H9 (cell line): ENCODE data around the gene TMTC2. TPM values are rescaled to one million over a fixed set of nuclear protein-coding genes. Genes with fewer than 3 reads are reported as not detected.

ENCODE experiments used
- DNase-seq: peaks from one replicate; pipeline ENCODE4 v3.0.0-alpha.2; 2017
- H2AFZ ChIP-seq: one replicate; pipeline ENCODE4 v1.6.1; 2013; ENCODE audit warnings: mild to moderate bottlenecking, low read length, control low read depth, moderate library complexity
- H2AK5ac ChIP-seq: 2 replicates; pipeline ENCODE4 v1.6.1; 2013; ENCODE audit warnings: low read length, control low read depth, mixed read lengths; ENCODE audit not compliant: insufficient read length
- H2BK120ac ChIP-seq: one replicate; pipeline ENCODE4 v1.6.1; 2013; ENCODE audit warnings: low read depth, mild to moderate bottlenecking, low read length, control low read depth, inconsistent platforms; ENCODE audit not compliant: poor library complexity, severe bottlenecking
- H2BK12ac ChIP-seq: 2 replicates; pipeline ENCODE4 v1.6.1; 2013; ENCODE audit warnings: low read length, control low read depth, mixed read lengths, low read depth; ENCODE audit not compliant: insufficient read length
- H2BK15ac ChIP-seq: 2 replicates; pipeline ENCODE4 v1.6.1; 2013; ENCODE audit warnings: low read depth, low read length, control low read depth
- H2BK20ac ChIP-seq: one replicate; pipeline ENCODE4 v1.6.1; 2013; ENCODE audit warnings: low read depth, mild to moderate bottlenecking, low read length, control low read depth, inconsistent platforms; ENCODE audit not compliant: poor library complexity, severe bottlenecking
- H2BK5ac ChIP-seq: 2 replicates; pipeline ENCODE4 v1.6.1; 2013; ENCODE audit warnings: low read length, control low read depth, mixed read lengths; ENCODE audit not compliant: insufficient read length
- H3K14ac ChIP-seq: 2 replicates; pipeline ENCODE4 v1.6.1; 2013; ENCODE audit warnings: low read length, control low read depth; ENCODE audit not compliant: insufficient read depth
- H3K18ac ChIP-seq: 2 replicates; pipeline ENCODE4 v1.6.1; 2013; ENCODE audit warnings: low read depth, mild to moderate bottlenecking, mixed read lengths, low read length, control low read depth; ENCODE audit not compliant: insufficient read length
- H3K23ac ChIP-seq: 2 replicates; pipeline ENCODE4 v1.6.1; 2013; ENCODE audit warnings: low read length, control low read depth, mixed read lengths, low read depth; ENCODE audit not compliant: insufficient read length
- H3K23me2 ChIP-seq: 2 replicates; pipeline ENCODE4 v1.6.1; 2013; ENCODE audit warnings: low read depth, mild to moderate bottlenecking, mixed read lengths, low read length, control low read depth; ENCODE audit not compliant: insufficient read length, poor library complexity, severe bottlenecking
- H3K27ac ChIP-seq: 2 replicates; pipeline ENCODE4 v1.5.1; 2013; ENCODE audit warnings: low read length, control low read depth, mixed read lengths, low read depth; ENCODE audit not compliant: insufficient read length
- H3K27me3 ChIP-seq: 2 replicates; pipeline ENCODE4 v1.6.1; 2013; ENCODE audit warnings: low read length, control low read depth, inconsistent platforms; ENCODE audit not compliant: insufficient read depth
- H3K4ac ChIP-seq: 2 replicates; pipeline ENCODE4 v1.6.1; 2013; ENCODE audit warnings: low read depth, mild to moderate bottlenecking, control low read depth, inconsistent platforms, low read length, moderate library complexity
- H3K4me1 ChIP-seq: 2 replicates; pipeline ENCODE4 v1.6.1; 2013; ENCODE audit warnings: low read length, control low read depth, inconsistent platforms; ENCODE audit not compliant: insufficient read depth
- H3K4me2 ChIP-seq: 2 replicates; pipeline ENCODE4 v1.6.1; 2013; ENCODE audit warnings: low read length, control low read depth, mixed read lengths; ENCODE audit not compliant: insufficient read length, insufficient read depth
- H3K56ac ChIP-seq: 2 replicates; pipeline ENCODE4 v1.6.1; 2013; ENCODE audit warnings: low read depth, mild to moderate bottlenecking, mixed read lengths, low read length, control low read depth; ENCODE audit not compliant: insufficient read length
- H3K79me1 ChIP-seq: 2 replicates; pipeline ENCODE4 v1.6.1; 2013; ENCODE audit warnings: low read depth, mild to moderate bottlenecking, moderate library complexity, low read length, control low read depth, inconsistent platforms; ENCODE audit not compliant: insufficient read depth, poor library complexity, severe bottlenecking
- H3K79me2 ChIP-seq: 2 replicates; pipeline ENCODE4 v1.6.1; 2013; ENCODE audit warnings: low read length, control low read depth, inconsistent platforms; ENCODE audit not compliant: insufficient read depth
- H3K9ac ChIP-seq: 2 replicates; pipeline ENCODE4 v1.6.1; 2013; ENCODE audit warnings: low read length, control low read depth, mixed read lengths; ENCODE audit not compliant: insufficient read length; ENCODE audit errors: extremely low read depth
- H3K9me3 ChIP-seq: one replicate; pipeline ENCODE4 v1.6.1; 2013; ENCODE audit warnings: low read depth, low read length, inconsistent platforms; ENCODE audit not compliant: control insufficient read depth
- H3T11ph ChIP-seq: one replicate; pipeline ENCODE4 v1.6.1; 2013; ENCODE audit warnings: mild to moderate bottlenecking, low read length, control low read depth, inconsistent platforms
- H4K20me1 ChIP-seq: one replicate; pipeline ENCODE4 v1.6.1; 2013; ENCODE audit not compliant: control insufficient read depth, insufficient read length, insufficient read depth
- H4K5ac ChIP-seq: 2 replicates; pipeline ENCODE4 v1.6.1; 2013; ENCODE audit warnings: low read depth, mild to moderate bottlenecking, mixed read lengths, low read length, control low read depth; ENCODE audit not compliant: insufficient read length
- H4K8ac ChIP-seq: replicated peaks from 2 replicates; pipeline ENCODE4 v1.6.1; 2013; ENCODE audit warnings: low read length, control low read depth, mixed read lengths, low read depth; ENCODE audit not compliant: insufficient read length
- H4K91ac ChIP-seq: 2 replicates; pipeline ENCODE4 v1.6.1; 2013; ENCODE audit warnings: low read depth, mild to moderate bottlenecking, moderate library complexity, mixed read lengths, low read length, control low read depth; ENCODE audit not compliant: insufficient read length
- H3K27ac Mint-ChIP-seq, 3 experiments: 2 replicates in 2 of 3; 3 replicates in 1 of 3; pipeline ENCODE4 v1.8.0; 2020 to 2021; ENCODE audit warnings: mixed read lengths in 3 of 3, mild to moderate bottlenecking in 1 of 3, moderate library complexity in 1 of 3
- H3K27me3 Mint-ChIP-seq: 2 replicates; pipeline ENCODE4 v1.8.0; 2021; ENCODE audit warnings: low read depth, mild to moderate bottlenecking, moderate library complexity, mixed read lengths
- H3K36me3 Mint-ChIP-seq, 3 experiments: 2 replicates in 2 of 3; 3 replicates in 1 of 3; pipeline ENCODE4 v1.8.0; 2020 to 2021; ENCODE audit warnings: low read depth in 3 of 3, mixed read lengths in 3 of 3; ENCODE audit not compliant: insufficient read depth in 1 of 3
- H3K4me1 Mint-ChIP-seq, 2 experiments: 2 replicates each; pipeline ENCODE4 v1.8.0; 2020; ENCODE audit warnings: mixed read lengths in 2 of 2
- H3K4me3 Mint-ChIP-seq, 2 experiments: 2 replicates in 1 of 2; 3 replicates in 1 of 2; pipeline ENCODE4 v1.8.0; 2020 to 2021; ENCODE audit warnings: mild to moderate bottlenecking in 2 of 2, mixed read lengths in 2 of 2, moderate library complexity in 1 of 2
- H3K9me3 Mint-ChIP-seq, 2 experiments: 2 replicates in 1 of 2; 3 replicates in 1 of 2; pipeline ENCODE4 v1.8.0; 2020; ENCODE audit warnings: mild to moderate bottlenecking in 2 of 2, mixed read lengths in 2 of 2, moderate library complexity in 1 of 2
- WGBS: extraction: QIAGEN DNeasy Blood & Tissue Kit; methylation state at CpG from one replicate; pipeline ENCODE4 v1.1.7; 2013; ENCODE audit warnings: missing lambda C conversion rate, low lambda C conversion rate, mixed read lengths; ENCODE audit not compliant: insufficient read length; ENCODE audit errors: extremely low coverage; 5-methylcytosine and 5-hydroxymethylcytosine counted together
- total RNA-seq: library from RNA; stranded (reverse); gene quantifications from 2 replicates; pipeline ENCODE4 v1.2.1, GENCODE V29; 2021
- TF ChIP-seq, protein P1 (sequence below): fragments of 200-600 bp; sonication (generic); conservative IDR thresholded peaks from 3 replicates; pipeline ENCODE4 v1.8.0; 2021; ENCODE audit warnings: antibody characterized with exemption, mild to moderate bottlenecking

Gene TMTC2
- total RNA-seq, 1 experiment from 2014 or later = 3.1 TPM

DNA sequence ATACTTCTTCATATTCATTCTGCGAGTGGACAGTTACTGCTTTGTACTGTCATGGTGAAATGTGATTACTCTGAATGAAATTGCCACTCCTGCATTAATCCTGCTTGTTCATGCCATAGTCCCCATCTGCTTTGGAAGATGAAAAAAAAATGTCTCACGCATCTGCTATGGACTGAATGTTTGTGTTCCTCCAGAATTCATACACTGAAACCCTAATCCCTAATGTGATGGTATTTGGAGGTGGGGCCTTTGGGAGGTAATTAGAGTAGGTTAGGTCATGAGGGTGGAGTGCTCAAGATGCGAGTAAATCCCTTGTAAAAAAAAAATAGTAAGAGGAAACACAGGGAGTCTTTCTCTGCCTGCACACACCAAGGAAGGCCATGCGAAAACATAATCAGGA is 427.2 kb downstream of the TMTC2 start:
- TF ChIP-seq, protein P1, sequence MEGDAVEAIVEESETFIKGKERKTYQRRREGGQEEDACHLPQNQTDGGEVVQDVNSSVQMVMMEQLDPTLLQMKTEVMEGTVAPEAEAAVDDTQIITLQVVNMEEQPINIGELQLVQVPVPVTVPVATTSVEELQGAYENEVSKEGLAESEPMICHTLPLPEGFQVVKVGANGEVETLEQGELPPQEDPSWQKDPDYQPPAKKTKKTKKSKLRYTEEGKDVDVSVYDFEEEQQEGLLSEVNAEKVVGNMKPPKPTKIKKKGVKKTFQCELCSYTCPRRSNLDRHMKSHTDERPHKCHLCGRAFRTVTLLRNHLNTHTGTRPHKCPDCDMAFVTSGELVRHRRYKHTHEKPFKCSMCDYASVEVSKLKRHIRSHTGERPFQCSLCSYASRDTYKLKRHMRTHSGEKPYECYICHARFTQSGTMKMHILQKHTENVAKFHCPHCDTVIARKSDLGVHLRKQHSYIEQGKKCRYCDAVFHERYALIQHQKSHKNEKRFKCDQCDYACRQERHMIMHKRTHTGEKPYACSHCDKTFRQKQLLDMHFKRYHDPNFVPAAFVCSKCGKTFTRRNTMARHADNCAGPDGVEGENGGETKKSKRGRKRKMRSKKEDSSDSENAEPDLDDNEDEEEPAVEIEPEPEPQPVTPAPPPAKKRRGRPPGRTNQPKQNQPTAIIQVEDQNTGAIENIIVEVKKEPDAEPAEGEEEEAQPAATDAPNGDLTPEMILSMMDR = no peak
- H3K14ac ChIP-seq = no peak overlapping the region
- H3K27me3 ChIP-seq = no peaks in the 10 kb centered on the region
- no peak overlapping the region for H2BK5ac ChIP-seq
- H3K4me1 ChIP-seq = no peaks in the 10 kb centered on the region
- no peak overlapping the region for H2BK20ac ChIP-seq
- no peak overlapping the region for H4K91ac ChIP-seq
- no peak overlapping the region for H3K9ac ChIP-seq
- H3K79me2 ChIP-seq = no peaks in the 10 kb centered on the region
- no peak overlapping the region for H2AFZ ChIP-seq
- H3T11ph ChIP-seq = no peak overlapping the region
- no peaks in the 10 kb centered on the region for H3K27me3 Mint-ChIP-seq
- no peak overlapping the region for H3K27ac ChIP-seq
- H4K20me1 ChIP-seq = no peaks in the 10 kb centered on the region
- no peak overlapping the region for H4K5ac ChIP-seq
- H3K23ac ChIP-seq = no peak overlapping the region
- no CpG with 5 or more reads among the region's 4 CpGs for WGBS
- no peak overlapping the region for H3K4ac ChIP-seq
- H3K18ac ChIP-seq = no peak overlapping the region
- H3K23me2 ChIP-seq = no peaks in the 10 kb centered on the region
- no peak overlapping the region for H3K4me3 Mint-ChIP-seq
- H3K27ac Mint-ChIP-seq = peak overlapping the region; percentile 6 to 49 (median 27); a peak in 2 of 7 replicates
- H2BK15ac ChIP-seq = no peak overlapping the region
- DNase-seq = no peak
- no peak overlapping the region for H2BK120ac ChIP-seq
- no peak overlapping the region for H2BK12ac ChIP-seq
- H4K8ac ChIP-seq = no peak overlapping the region
- H3K79me1 ChIP-seq = no peaks in the 10 kb centered on the region
- 0 out of 5 replicates have a peak, but pooled peaks cover 0 to 5% of the 10 kb centered on the region in 2 experiments for H3K9me3 Mint-ChIP-seq
- no peak overlapping the region for H3K56ac ChIP-seq
- peaks cover 4% of the 10 kb centered on the region in 2 experiments; a peak in 3 of 4 replicates for H3K4me1 Mint-ChIP-seq
- peaks cover 0 to 4% (median 0%) of the 10 kb centered on the region in 3 experiments; a peak in 2 of 7 replicates for H3K36me3 Mint-ChIP-seq
- H3K4me2 ChIP-seq = no peak overlapping the region
- no peak overlapping the region for H2AK5ac ChIP-seq
- no peaks in the 10 kb centered on the region for H3K9me3 ChIP-seq
